GM19351 (cell line): ENCODE data around the gene NRG3.

Experiments used
- ATAC-seq: cut with Tn5 transposase; IDR thresholded peaks from one replicate; pipeline ENCODE4 v1.9.1; 2021; ENCODE audit warnings: mild to moderate bottlenecking, moderate library complexity; ENCODE audit not compliant: unreplicated experiment

The NRG3 gene

DNA sequence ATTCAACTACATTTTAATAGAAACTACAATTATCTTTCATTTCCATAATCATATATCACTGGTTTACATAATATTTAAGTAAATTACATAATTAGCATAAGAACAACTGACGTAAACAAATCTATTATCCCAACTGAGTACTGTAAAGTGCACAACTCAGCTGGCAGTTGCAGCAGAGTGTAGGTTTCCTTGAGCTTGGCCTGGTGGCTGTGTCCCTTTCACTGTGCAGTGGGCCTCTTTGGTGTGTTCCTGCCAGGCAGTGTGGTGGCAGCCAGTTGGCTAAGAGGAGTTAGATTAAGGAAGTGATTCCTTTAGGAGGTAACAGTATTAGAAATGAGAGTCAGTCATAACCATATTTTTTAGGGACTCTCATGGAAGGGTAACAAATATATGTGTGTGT is 7.0 kb downstream of the NRG3 start:
- no peak for ATAC-seq

GRCh38 chr10:81884856-81885255 is 9.9 kb downstream of the NRG3 start:
- ATAC-seq = no peak

DNA sequence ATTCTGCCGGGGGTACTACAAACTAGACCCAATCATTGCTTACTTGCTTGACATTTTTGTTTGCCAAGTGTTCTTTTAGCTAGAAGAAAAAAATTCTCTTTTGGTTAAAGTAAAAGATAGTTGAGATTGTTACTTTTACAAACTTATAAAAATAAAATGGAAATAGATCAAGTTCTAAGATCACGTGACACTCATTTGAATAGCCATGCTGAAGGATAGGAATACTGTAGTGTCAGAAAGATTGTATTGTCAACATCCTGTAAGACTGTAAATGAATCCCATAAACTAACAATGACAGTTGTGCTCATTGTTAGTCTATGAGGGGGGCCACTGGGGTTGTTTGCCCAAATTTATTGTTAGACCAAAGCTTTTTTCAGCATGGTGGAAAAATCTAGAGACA is 10.5 kb downstream of the NRG3 start:
- no peak for ATAC-seq

DNA sequence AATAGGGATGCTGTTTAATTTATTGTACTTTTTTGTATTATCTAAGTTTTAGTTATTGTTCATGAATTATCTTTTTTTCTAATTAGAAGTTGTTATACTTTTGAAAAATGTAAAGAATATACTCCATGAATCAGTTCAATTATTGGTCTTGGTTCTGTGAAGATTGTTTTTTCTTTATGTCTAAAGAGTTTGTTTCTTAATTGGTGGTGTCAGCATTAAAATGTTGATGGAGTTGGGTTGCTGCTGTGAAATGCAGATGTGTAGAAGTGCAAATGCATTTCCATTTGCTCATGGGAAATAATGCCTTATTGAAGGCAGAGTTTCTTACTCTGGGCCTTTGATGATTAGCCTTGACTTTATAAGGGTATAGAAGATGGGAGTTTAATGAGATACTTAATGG is 11.9 kb downstream of the NRG3 start:
- ATAC-seq = no peak

- ATAC-seq = no peak
Observed at GRCh38 chr10:81889181-81889769, 14.3 kb downstream of the NRG3 start.

DNA sequence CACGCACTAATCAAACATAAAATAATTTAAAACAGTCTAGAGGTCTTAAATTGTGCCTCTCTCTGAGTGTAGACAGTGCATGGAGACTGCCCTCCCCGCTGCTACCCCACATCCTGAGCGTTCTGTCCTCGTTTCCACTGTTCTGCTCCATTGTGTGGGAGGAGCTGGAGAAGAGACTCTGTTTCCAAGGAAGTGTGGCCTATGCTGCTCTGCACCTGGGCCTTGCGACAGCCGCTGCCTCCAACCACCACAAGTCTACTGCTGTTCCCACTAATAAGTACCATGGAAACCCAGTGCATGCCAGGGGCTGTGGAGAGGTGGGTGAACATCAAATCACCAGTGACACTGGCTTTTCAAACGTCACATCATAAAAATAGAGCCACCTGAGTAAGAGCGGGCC is 19.6 kb downstream of the NRG3 start:
- ATAC-seq = no peak

GRCh38 chr10:81898518-81898917 is 23.5 kb downstream of the NRG3 start:
- ATAC-seq = no peak

DNA sequence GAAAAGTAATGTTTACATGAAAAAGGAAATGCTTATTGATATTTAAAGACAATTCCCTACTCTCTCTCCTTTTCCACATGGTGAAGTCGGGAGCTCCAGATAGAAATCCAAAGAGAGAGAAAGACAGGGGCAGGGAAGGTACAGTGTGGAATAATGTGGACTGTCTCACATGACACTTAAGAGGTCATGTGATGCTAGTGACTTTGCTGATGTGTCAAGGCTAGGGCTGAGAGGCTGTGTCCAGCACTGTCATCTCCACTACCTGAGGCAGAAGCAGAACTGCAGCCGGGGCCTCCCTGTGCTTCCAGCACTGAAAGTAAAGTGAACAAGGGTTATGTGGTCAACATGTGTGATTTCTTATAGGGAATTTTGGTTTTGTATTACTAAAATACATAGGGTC is 26.0 kb downstream of the NRG3 start:
- no peak for ATAC-seq

GRCh38 chr10:81903472-81903871 is 28.5 kb downstream of the NRG3 start:
- ATAC-seq = no peak

- no peak for ATAC-seq
Observed at GRCh38 chr10:81905161-81905560, 30.2 kb downstream of the NRG3 start.

DNA sequence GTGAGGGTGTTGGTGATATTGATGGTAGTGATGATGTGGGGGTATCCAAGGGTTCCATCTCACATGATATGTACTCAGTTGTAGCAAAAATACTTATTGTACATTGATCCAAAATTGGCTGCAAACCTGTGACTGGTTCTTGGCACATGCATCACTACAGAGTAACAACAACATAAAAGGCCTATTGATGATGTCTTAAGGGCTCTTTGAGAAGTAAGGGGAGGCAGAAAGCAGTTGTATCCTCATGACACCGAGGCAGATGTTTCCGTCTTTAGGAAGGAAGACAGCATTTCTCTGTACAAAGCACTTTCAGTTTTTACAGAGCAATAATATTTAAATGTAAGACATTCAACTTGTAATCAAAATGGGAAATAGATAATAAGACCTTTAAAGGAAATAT is 34.5 kb downstream of the NRG3 start:
- ATAC-seq = no peak

- ATAC-seq = no peak
Observed at GRCh38 chr10:81911328-81911727, 36.3 kb downstream of the NRG3 start.

- ATAC-seq = no peak
Observed at GRCh38 chr10:81914736-81915503, 39.9 kb downstream of the NRG3 start.

GRCh38 chr10:81915504-81915897 is 40.5 kb downstream of the NRG3 start:
- ATAC-seq = no peak

DNA sequence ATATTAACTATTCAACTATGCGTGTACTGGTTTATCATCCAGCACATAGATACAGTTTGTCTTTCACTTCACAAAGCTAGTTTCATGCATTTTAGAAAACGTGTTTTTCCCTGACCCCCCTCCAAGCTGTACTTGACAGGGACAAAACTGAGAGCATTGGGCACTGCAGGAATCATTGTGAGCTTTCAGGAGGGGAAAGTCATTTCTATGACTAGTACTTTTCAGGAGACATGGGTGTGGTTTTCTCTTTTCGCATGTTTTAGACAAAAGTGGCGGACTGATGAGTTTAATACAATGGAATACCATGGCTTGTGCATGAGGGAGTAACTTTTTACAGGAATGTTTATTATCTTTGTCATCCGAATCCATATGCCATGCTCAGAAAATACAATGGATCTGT is 42.7 kb downstream of the NRG3 start:
- ATAC-seq = no peak

DNA sequence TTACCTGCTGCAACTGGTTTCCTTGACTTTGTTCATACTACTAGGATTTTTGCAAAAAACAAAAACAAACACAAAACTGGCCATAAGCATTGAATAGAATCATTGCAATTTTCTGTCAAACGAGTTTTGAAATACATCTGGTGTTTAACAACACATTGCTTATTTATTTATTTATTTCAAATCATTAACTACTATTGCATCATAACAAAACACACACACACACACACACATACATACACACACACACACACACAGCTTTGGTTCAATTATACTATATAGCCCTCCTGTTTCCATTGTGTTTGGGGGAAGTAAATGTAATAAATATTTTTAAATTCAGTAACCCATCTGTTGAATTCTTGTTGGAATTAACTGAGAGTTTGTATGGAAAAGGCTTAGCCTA is 43.8 kb downstream of the NRG3 start:
- no peak for ATAC-seq

DNA sequence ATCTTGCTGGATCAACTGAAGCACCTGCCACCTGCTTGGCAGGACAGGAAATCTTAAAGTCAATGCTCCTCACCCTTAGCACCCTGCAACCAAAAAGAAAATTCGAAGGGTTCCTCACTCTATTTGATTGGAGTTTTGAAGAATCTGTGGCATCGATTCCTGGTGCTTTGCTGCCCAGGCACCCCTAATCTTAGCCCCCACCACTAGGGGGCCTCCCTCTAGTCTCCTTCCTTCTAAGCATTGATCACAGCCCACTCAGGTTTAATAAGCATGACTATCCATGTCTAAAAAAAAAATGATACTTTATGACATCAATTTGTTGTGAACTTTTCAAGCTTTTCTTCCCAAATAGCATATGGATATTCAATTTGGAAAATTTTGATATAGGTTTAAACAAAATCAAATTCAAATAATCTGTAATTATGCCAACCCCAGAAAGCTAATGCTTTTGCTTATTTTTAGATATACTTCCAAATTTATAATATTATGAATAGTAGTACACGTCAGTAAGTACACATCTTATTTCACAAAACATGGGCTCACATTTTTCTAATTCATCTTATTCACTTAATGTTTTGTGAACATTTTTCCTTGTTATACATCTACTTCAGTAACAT is 45.3 kb downstream of the NRG3 start:
- ATAC-seq = no peak

DNA sequence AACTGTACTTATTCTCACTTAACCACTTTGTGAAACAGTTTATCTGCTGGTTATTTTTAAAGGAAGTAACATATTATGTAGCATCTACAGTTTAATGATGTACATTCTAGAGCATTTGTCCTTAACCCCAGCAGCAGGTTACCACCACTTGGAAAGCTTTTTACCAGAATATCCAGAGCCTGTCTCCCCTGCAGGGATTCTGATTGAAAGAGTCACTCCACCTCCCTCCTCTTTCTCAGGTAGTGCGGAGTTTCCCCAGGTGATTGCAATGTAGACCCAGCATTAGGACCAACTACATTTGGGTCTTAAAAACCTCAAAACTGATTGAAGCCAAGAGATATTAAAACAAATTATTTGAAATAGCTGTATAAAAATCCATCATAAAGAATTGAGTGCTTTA is 53.1 kb downstream of the NRG3 start:
- no peak for ATAC-seq

DNA sequence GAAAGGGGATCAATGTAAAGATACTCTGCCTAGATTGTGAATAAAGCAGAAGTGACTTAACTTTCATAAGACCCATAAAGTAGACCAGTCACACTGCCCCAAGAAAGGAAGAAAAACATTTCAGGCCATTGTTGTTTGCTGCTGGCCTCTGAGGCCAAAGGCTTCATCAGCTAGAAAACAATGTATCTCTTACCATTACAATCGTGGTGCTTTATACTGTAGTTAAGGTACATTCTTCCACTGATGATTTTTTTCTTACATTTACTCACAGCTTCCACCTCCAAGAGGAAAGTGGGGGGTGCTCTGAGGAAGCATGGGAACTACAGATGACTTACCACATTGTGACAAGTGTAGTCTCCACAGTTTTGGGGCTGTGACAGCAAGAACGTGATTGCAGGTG is 68.6 kb downstream of the NRG3 start:
- ATAC-seq = no peak

DNA sequence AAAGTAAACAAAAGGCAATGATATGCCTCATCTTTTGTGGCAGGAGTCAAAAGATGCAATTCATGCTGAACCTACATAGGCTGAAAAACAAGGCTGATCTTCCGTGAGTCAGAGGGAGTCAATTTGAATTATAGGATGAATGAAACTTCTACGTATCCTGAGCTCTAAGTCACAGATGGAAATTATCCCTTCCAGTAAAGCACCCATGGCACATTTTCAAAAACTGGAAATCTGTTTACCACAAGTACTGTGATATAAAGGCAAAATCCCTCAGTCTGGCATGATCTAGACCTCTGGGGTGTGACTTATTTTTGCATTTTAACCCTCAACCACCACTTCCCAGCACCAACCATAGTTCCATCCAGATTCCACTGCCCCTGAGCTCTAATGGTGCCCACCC is 69.6 kb downstream of the NRG3 start:
- ATAC-seq = no peak

DNA sequence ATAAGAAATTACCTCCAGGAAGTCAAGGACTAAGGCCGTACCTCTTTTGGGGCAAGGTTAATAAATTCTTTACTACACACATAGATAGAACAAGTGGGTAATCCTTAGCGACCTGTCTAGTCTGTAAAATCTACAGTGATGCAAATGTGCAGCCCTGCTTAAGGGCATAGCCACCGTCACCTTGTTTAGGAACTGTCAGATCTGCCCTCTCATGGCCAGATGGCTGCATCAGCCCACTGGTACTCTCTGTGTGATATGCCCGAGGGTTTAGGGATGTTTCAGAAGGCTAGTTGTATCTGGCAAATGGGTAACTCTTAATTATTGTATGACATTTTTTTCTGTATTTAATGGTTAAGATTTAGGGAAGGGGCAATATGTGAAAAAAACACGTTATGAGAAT is 74.3 kb downstream of the NRG3 start:
- no peak for ATAC-seq

GRCh38 chr10:81950358-81950757 is 75.4 kb downstream of the NRG3 start:
- ATAC-seq = no peak
